ENCODE measurements around the gene MAP2K6. TPM values are rescaled to one million over a fixed set of nuclear protein-coding genes. Genes with fewer than 3 reads are reported as not detected.

MAP2K6 gene
- total RNA-seq, 1 donor from 2014 or later = 1.8 TPM

GRCh38 chr17:69508814-69509213 lies 94.3 kb downstream of the MAP2K6 start:
- no peak for DNase-seq (ENCODE audit: low read depth)
- TF ChIP-seq, protein P1, sequence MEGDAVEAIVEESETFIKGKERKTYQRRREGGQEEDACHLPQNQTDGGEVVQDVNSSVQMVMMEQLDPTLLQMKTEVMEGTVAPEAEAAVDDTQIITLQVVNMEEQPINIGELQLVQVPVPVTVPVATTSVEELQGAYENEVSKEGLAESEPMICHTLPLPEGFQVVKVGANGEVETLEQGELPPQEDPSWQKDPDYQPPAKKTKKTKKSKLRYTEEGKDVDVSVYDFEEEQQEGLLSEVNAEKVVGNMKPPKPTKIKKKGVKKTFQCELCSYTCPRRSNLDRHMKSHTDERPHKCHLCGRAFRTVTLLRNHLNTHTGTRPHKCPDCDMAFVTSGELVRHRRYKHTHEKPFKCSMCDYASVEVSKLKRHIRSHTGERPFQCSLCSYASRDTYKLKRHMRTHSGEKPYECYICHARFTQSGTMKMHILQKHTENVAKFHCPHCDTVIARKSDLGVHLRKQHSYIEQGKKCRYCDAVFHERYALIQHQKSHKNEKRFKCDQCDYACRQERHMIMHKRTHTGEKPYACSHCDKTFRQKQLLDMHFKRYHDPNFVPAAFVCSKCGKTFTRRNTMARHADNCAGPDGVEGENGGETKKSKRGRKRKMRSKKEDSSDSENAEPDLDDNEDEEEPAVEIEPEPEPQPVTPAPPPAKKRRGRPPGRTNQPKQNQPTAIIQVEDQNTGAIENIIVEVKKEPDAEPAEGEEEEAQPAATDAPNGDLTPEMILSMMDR (conservative IDR thresholded peaks at IDR 0.05; ENCODE audit: low read depth, low read length) = no peak

GRCh38 chr17:69511250-69511649 lies 96.8 kb downstream of the MAP2K6 start:
- no peak overlapping the region for H3K4me3 ChIP-seq (ENCODE audit: low read depth, low read length)
- DNase-seq (ENCODE audit: low read depth) = no peak
- TF ChIP-seq, protein P1 (conservative IDR thresholded peaks at IDR 0.05; ENCODE audit: low read depth, low read length) = no peak

More at GRCh38 chr17:69508814-69509213, 94.3 kb downstream of the MAP2K6 start:
- H3K4me3 ChIP-seq (ENCODE audit: low read depth, low read length) = no peak overlapping the region

DNA sequence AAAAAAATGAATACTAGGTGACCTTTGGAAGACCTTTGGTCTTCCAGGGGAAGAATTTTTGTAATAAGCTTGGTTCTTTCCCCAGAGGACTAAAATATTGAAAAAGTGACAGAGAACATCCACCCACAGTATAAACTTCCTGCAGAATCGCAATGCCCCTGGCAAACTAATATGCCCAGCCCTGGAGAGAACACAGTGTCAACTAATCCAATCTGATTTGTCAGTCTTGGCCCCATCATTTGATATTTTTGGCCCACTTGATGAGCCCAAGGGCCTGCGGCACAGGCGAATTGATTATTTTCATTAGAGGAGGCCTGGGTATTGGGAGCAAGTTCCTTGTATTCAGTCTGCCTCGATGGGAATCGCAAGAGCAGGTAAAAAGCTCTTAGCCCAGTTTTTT lies 98.4 kb downstream of the MAP2K6 start:
- no peak for DNase-seq (ENCODE audit: low read depth)

GRCh38 chr17:69516225-69516624 lies 101.7 kb downstream of the MAP2K6 start:
- no peak for DNase-seq (ENCODE audit: low read depth)
- TF ChIP-seq, protein P1 (conservative IDR thresholded peaks at IDR 0.05; ENCODE audit: low read depth, low read length) = no peak

More for the DNA sequence above, 98.4 kb downstream of the MAP2K6 start:
- H3K4me3 ChIP-seq (ENCODE audit: low read depth, low read length) = no peak overlapping the region
- TF ChIP-seq, protein P1 (conservative IDR thresholded peaks at IDR 0.05; ENCODE audit: low read depth, low read length) = no peak

GRCh38 chr17:69516911-69517310 lies 102.4 kb downstream of the MAP2K6 start:
- no peak for DNase-seq (ENCODE audit: low read depth)
- TF ChIP-seq, protein P1 (conservative IDR thresholded peaks at IDR 0.05; ENCODE audit: low read depth, low read length) = no peak
- no peak overlapping the region for H3K4me3 ChIP-seq (ENCODE audit: low read depth, low read length)

More at GRCh38 chr17:69516225-69516624, 101.7 kb downstream of the MAP2K6 start:
- no peak overlapping the region for H3K4me3 ChIP-seq (ENCODE audit: low read depth, low read length)

- TF ChIP-seq, protein P1 (conservative IDR thresholded peaks at IDR 0.05; ENCODE audit: low read depth, low read length) = no peak
- H3K4me3 ChIP-seq (ENCODE audit: low read depth, low read length) = no peak overlapping the region
- no peak for DNase-seq (ENCODE audit: low read depth)
Measured at GRCh38 chr17:69518951-69519350, 104.5 kb downstream of the MAP2K6 start.

DNA sequence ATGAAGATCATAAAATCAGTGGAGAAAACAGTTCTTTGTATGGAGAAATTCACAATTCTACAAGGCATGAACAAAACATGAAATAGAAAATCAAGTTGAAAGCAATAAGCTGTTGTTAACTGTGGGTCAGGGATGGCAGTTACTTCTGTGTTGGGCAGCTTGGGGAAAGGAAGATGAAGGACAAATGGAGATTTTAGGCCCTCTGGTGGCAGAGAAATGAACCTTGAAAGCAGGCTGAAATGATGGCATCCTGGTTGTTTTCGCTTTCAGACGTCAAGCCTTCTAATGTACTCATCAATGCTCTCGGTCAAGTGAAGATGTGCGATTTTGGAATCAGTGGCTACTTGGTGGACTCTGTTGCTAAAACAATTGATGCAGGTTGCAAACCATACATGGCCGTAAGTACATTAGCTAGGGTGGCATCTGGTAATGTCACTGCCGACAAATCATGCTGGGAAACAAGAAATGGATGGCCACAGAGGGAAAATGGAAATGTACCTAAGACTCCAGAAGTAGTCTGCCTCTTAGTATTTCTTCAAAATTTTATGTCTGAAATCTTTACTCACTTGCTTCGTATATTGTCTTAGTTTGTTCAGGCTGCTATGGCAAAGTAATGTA lies 108.9 kb downstream of the MAP2K6 start:
- H3K4me3 ChIP-seq (ENCODE audit: low read depth, low read length) = peak overlapping the region; percentile 5
- no peak for DNase-seq (ENCODE audit: low read depth)
- TF ChIP-seq, protein P1 (conservative IDR thresholded peaks at IDR 0.05; ENCODE audit: low read depth, low read length) = peak; percentile 87

Data from epithelial cell of proximal tubule (primary cell).